ENCODE measurements around the gene PPP2R5C.

Gene PPP2R5C

DNA sequence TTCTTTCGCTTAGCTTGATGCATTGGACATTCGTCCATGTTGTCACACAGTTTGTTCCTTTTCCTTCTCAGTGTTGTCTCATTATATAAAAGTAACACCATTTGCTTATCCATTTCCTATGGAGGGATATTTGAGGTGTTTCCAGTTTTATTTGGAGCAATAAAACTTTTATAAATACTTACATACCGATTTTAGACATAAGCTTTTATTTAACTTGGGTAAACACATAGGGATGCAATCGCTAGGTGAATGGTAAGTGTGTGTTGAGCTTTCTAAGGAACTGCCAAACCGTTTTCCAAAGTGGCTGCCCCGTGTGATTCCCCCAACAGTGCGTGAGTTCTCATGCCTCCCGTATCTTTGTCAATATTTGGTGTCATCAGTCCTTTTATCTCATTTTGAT is 107.7 kb downstream of the PPP2R5C start:
- H3K36me3 ChIP-seq (ENCODE audit: control insufficient read depth, insufficient read depth, low read length), result peaks cover 10% of the 10 kb centered on the region
- H3K4me1 ChIP-seq (ENCODE audit: control insufficient read depth, insufficient read depth, low read length, poor library complexity, severe bottlenecking), result no peaks in the 10 kb centered on the region
- no peak overlapping the region for H3K27ac ChIP-seq (ENCODE audit: low read depth, low read length, severe bottlenecking)
- 91% methylated on average over 4 of the region's 8 CpGs; no CpG with 5 or more reads in 1 of the 2 experiments for WGBS, 2 experiments (ENCODE audit: insufficient coverage in 2 of 2)
- H3K4me3 ChIP-seq (ENCODE audit: extremely low read depth, insufficient read depth, low read length, poor library complexity, severe bottlenecking), result no peak overlapping the region
- no peaks in the 10 kb centered on the region for H3K9me3 ChIP-seq (ENCODE audit: control insufficient read depth, low read length)

- WGBS, 2 experiments (ENCODE audit: insufficient coverage in 2 of 2), result 90 to 93% methylated on average over 3 of the region's 6 CpGs
- H3K4me1 ChIP-seq (ENCODE audit: control insufficient read depth, insufficient read depth, low read length, poor library complexity, severe bottlenecking), result no peaks in the 10 kb centered on the region
- H3K36me3 ChIP-seq (ENCODE audit: control insufficient read depth, insufficient read depth, low read length), result no peaks in the 10 kb centered on the region
Measured at GRCh38 chr14:101870273-101870939, 108.9 kb downstream of the PPP2R5C start.

DNA sequence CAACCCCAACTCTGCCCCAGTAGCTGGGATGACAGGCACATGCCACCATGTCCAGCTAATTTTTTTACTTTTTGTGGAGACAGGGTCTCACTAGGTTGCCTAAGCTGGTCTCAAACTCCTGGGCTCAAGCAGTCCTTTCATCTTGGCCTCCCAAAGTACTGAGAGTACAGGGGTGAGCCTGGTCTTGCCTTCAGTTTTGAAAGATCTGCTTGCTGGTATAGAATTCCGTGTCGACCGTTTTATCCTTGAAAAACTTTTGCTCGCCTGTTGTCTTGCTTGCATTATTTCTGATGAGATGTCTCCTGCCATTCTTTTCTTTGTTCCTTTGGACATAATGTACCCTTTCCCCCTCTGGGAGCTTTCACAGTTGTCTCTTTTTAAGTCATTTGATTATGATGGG is 110.8 kb downstream of the PPP2R5C start:
- Histone ChIP-seq H3K27ac (ENCODE audit: low read depth, low read length, severe bottlenecking) (no peak overlapping the region), H3K36me3 (ENCODE audit: control insufficient read depth, insufficient read depth, low read length) (peaks cover 2% of the 10 kb centered on the region), H3K4me1 (ENCODE audit: control insufficient read depth, insufficient read depth, low read length, poor library complexity, severe bottlenecking) (peaks cover 4% of the 10 kb centered on the region), H3K4me3 (ENCODE audit: extremely low read depth, insufficient read depth, low read length, poor library complexity, severe bottlenecking) (no peak overlapping the region), H3K9me3 (ENCODE audit: control insufficient read depth, low read length) (no peaks in the 10 kb centered on the region)
- WGBS, 2 experiments (ENCODE audit: insufficient coverage in 2 of 2), result 87% methylated on average over 4 of the region's 4 CpGs

More at GRCh38 chr14:101870273-101870939, 108.9 kb downstream of the PPP2R5C start:
- H3K9me3 ChIP-seq (ENCODE audit: control insufficient read depth, low read length), result no peaks in the 10 kb centered on the region
- no peak overlapping the region for H3K4me3 ChIP-seq (ENCODE audit: extremely low read depth, insufficient read depth, low read length, poor library complexity, severe bottlenecking)
- H3K27ac ChIP-seq (ENCODE audit: low read depth, low read length, severe bottlenecking), result no peak overlapping the region

- Histone ChIP-seq H3K4me1 (ENCODE audit: control insufficient read depth, insufficient read depth, low read length, poor library complexity, severe bottlenecking) (peaks cover 4% of the 10 kb centered on the region), H3K27ac (ENCODE audit: low read depth, low read length, severe bottlenecking) (no peak overlapping the region), H3K36me3 (ENCODE audit: control insufficient read depth, insufficient read depth, low read length) (peaks cover 9% of the 10 kb centered on the region), H3K4me3 (ENCODE audit: extremely low read depth, insufficient read depth, low read length, poor library complexity, severe bottlenecking) (no peak overlapping the region), H3K9me3 (ENCODE audit: control insufficient read depth, low read length) (no peaks in the 10 kb centered on the region)
- WGBS, 2 experiments (ENCODE audit: insufficient coverage in 2 of 2), result 100% methylated on average over 1 of the region's 3 CpGs
Measured at GRCh38 chr14:101873076-101873825, 111.7 kb downstream of the PPP2R5C start.

- Histone ChIP-seq H3K27ac (ENCODE audit: low read depth, low read length, severe bottlenecking) (no peak overlapping the region), H3K9me3 (ENCODE audit: control insufficient read depth, low read length) (no peaks in the 10 kb centered on the region)
- WGBS, 2 experiments (ENCODE audit: insufficient coverage in 2 of 2), result 100% methylated on average over 1 of the region's 4 CpGs; no CpG with 5 or more reads in 1 of the 2 experiments
Measured at GRCh38 chr14:101873991-101874390, 112.5 kb downstream of the PPP2R5C start.

DNA sequence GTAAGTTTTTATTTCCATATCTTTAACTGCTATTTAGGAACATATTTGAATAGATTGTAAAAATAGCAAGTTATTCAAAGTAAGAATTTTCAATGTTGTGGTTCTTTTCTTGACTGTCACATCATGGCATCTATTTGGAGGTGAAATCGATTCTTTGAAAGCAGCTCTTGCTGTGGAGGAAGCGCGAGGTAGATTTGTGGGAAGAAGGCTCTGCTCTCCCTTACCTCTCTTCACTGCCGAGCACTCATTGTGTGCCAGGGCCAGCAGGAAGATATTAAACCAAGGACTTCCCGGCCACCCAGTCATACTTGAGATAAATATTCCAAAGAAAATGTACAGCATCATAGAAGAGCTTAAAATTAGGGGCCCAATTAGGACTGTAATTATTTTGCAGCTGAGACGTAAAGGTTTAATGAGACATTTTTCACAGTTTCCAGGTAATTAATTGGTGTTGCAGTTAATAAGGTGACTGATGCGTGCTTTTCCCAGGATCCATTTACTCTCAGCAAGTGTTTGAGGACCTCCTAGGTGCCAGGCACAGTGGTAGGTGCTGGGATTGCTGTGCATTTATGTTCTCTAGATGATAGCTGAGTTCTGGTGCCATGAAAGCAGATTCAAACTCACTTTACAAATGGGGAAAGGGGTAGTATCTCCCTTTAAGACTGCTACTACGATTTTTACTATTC is 113.7 kb downstream of the PPP2R5C start:
- H3K4me3 ChIP-seq (ENCODE audit: extremely low read depth, insufficient read depth, low read length, poor library complexity, severe bottlenecking), result no peak overlapping the region
- WGBS, 2 experiments (ENCODE audit: insufficient coverage in 2 of 2), result 80 to 90% methylated on average over 1 to 4 of the region's 8 CpGs
- no peak overlapping the region for H3K27ac ChIP-seq (ENCODE audit: low read depth, low read length, severe bottlenecking)
- no peaks in the 10 kb centered on the region for H3K9me3 ChIP-seq (ENCODE audit: control insufficient read depth, low read length)
- peaks cover 11% of the 10 kb centered on the region for H3K36me3 ChIP-seq (ENCODE audit: control insufficient read depth, insufficient read depth, low read length)
- H3K4me1 ChIP-seq (ENCODE audit: control insufficient read depth, insufficient read depth, low read length, poor library complexity, severe bottlenecking), result peaks cover 4% of the 10 kb centered on the region

More at GRCh38 chr14:101873991-101874390, 112.5 kb downstream of the PPP2R5C start:
- Histone ChIP-seq H3K36me3 (ENCODE audit: control insufficient read depth, insufficient read depth, low read length) (peaks cover 11% of the 10 kb centered on the region), H3K4me3 (ENCODE audit: extremely low read depth, insufficient read depth, low read length, poor library complexity, severe bottlenecking) (no peak overlapping the region), H3K4me1 (ENCODE audit: control insufficient read depth, insufficient read depth, low read length, poor library complexity, severe bottlenecking) (peaks cover 4% of the 10 kb centered on the region)

GRCh38 chr14:101875727-101876554 is 114.4 kb downstream of the PPP2R5C start:
- 90 to 94% methylated on average over 2 to 3 of the region's 8 CpGs for WGBS, 2 experiments (ENCODE audit: insufficient coverage in 2 of 2)
- Histone ChIP-seq H3K36me3 (ENCODE audit: control insufficient read depth, insufficient read depth, low read length) (peaks cover 11% of the 10 kb centered on the region), H3K9me3 (ENCODE audit: control insufficient read depth, low read length) (no peaks in the 10 kb centered on the region), H3K4me1 (ENCODE audit: control insufficient read depth, insufficient read depth, low read length, poor library complexity, severe bottlenecking) (peaks cover 4% of the 10 kb centered on the region), H3K4me3 (ENCODE audit: extremely low read depth, insufficient read depth, low read length, poor library complexity, severe bottlenecking) (no peak overlapping the region), H3K27ac (ENCODE audit: low read depth, low read length, severe bottlenecking) (no peak overlapping the region)

- peaks cover 4% of the 10 kb centered on the region for H3K4me1 ChIP-seq (ENCODE audit: control insufficient read depth, insufficient read depth, low read length, poor library complexity, severe bottlenecking)
- WGBS, 2 experiments (ENCODE audit: insufficient coverage in 2 of 2), result 94 to 97% methylated on average over 7 of the region's 8 CpGs
- H3K36me3 ChIP-seq (ENCODE audit: control insufficient read depth, insufficient read depth, low read length), result peaks cover 11% of the 10 kb centered on the region
- no peak overlapping the region for H3K27ac ChIP-seq (ENCODE audit: low read depth, low read length, severe bottlenecking)
- H3K4me3 ChIP-seq (ENCODE audit: extremely low read depth, insufficient read depth, low read length, poor library complexity, severe bottlenecking), result no peak overlapping the region
- no peaks in the 10 kb centered on the region for H3K9me3 ChIP-seq (ENCODE audit: control insufficient read depth, low read length)
Measured at GRCh38 chr14:101876555-101876938, 115.0 kb downstream of the PPP2R5C start.

GRCh38 chr14:101877766-101878165 is 116.3 kb downstream of the PPP2R5C start:
- H3K9me3 ChIP-seq (ENCODE audit: control insufficient read depth, low read length), result no peaks in the 10 kb centered on the region
- WGBS, 2 experiments (ENCODE audit: insufficient coverage in 2 of 2), result 87 to 94% methylated on average over 6 of the region's 7 CpGs
- H3K27ac ChIP-seq (ENCODE audit: low read depth, low read length, severe bottlenecking), result no peak overlapping the region
- H3K36me3 ChIP-seq (ENCODE audit: control insufficient read depth, insufficient read depth, low read length), result peaks cover 21% of the 10 kb centered on the region
- no peak overlapping the region for H3K4me3 ChIP-seq (ENCODE audit: extremely low read depth, insufficient read depth, low read length, poor library complexity, severe bottlenecking)
- H3K4me1 ChIP-seq (ENCODE audit: control insufficient read depth, insufficient read depth, low read length, poor library complexity, severe bottlenecking), result peaks cover 4% of the 10 kb centered on the region

DNA sequence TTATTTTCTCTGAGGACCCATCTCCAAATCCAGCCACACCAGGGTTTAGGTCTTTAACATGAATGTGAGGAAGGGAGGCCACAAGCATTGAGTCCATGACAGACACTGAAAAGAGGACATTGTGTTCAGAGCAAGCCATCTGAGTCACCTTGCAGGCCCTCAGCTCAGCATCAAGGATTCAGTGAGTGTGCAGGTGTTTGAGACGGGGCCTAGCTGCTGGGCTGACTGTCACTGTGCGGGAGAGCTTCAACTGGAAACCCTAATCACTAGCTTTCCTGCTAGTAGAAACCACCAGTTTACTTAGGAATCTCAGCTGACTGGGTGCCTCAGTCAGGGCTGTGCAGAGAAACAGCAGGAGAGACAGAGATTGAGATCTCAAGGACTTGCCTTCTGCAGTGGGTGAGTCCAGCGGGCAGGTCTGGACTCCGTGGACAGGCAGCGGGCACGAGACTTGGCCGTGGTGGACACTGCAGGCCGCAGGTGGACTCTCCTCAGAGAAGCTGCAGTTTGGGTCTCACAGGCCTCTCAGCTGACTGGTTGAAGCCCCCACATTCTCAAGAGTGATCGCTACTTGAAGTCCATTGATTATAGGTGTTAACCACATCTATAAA is 116.8 kb downstream of the PPP2R5C start:
- no peaks in the 10 kb centered on the region for H3K9me3 ChIP-seq (ENCODE audit: control insufficient read depth, low read length)
- peaks cover 4% of the 10 kb centered on the region for H3K4me1 ChIP-seq (ENCODE audit: control insufficient read depth, insufficient read depth, low read length, poor library complexity, severe bottlenecking)
- WGBS, 2 experiments (ENCODE audit: insufficient coverage in 2 of 2), result 98 to 99% methylated on average over 7 to 9 of the region's 9 CpGs
- no peak overlapping the region for H3K4me3 ChIP-seq (ENCODE audit: extremely low read depth, insufficient read depth, low read length, poor library complexity, severe bottlenecking)
- H3K27ac ChIP-seq (ENCODE audit: low read depth, low read length, severe bottlenecking), result no peak overlapping the region
- peaks cover 21% of the 10 kb centered on the region for H3K36me3 ChIP-seq (ENCODE audit: control insufficient read depth, insufficient read depth, low read length)
